GM12878 (cell line): ENCODE results near the gene GPC2. TPM values are rescaled to one million over a fixed set of nuclear protein-coding genes. Genes with fewer than 3 reads are reported as not detected.

Experiments used
- ATAC-seq: fragments of 200-7000 bp; cut with Tn5 transposase; 3 replicates; pipeline ENCODE4 v1.9.1; 2020; ENCODE audit warnings: mild to moderate bottlenecking, moderate library complexity
- BruUV-seq: library from RNA; stranded (reverse); fragments of 400-500 nt; replicated peaks from 2 replicates; lab custom pipeline; 2021; lab: Mats Ljungman, UMichigan
- CTCF ChIA-PET: fragments of 300-600 bp; sonication (Branson Sonifier 250); formaldehyde crosslinking; extraction: SDS; loops from one replicate; lab custom pipeline; 2021; ENCODE audit warnings: inconsistent platforms; lab: Yijun Ruan, JAX
- POLR2A ChIA-PET: fragments of 350-600 bp; formaldehyde crosslinking; extraction: SDS; loops from one replicate; lab custom pipeline; 2021; ENCODE audit warnings: inconsistent platforms; lab: Charles Lee
- RAD21 ChIA-PET: fragments of 300-600 bp; sonication (Branson Sonifier 250); formaldehyde crosslinking; loops from one replicate; lab custom pipeline; 2023; ENCODE audit warnings: antibody characterized with exemption; ENCODE audit not compliant: unreplicated experiment; lab: Charles Lee
- SMC1A ChIA-PET: fragments of 300-600 bp; sonication (Branson Sonifier 250); formaldehyde crosslinking; loops from one replicate; lab custom pipeline; 2023; ENCODE audit not compliant: unreplicated experiment, uncharacterized antibody; lab: Charles Lee
- DNase-seq: peaks from one replicate; pipeline ENCODE4 v3.0.0-alpha.2; 2011; ENCODE audit warnings: low read depth, low spot score
- FAIRE-seq: peaks from 3 replicates; lab custom pipeline; 2011; peaks lifted over from hg19 to GRCh38; lab: Jason Lieb, UNC
- H2AFZ ChIP-seq: 2 replicates; pipeline ENCODE4 v1.6.0; 2011; ENCODE audit warnings: low read depth, low read length, control low read depth; ENCODE audit not compliant: control insufficient read depth
- H3K27ac ChIP-seq: 2 replicates; pipeline ENCODE4 v1.5.1; 2011; ENCODE audit warnings: control low read depth; ENCODE audit not compliant: control insufficient read depth, insufficient read depth
- H3K27me3 ChIP-seq, 2 experiments: replicated peaks in 1 of 2; 2 replicates each; pipeline versions ENCODE4 v1.6.0 to v1.6.1; 2011; ENCODE audit warnings: low read length in 1 of 2; ENCODE audit not compliant: control insufficient read depth in 2 of 2, insufficient read depth in 2 of 2
- H3K36me3 ChIP-seq, 2 experiments: 2 replicates each; pipeline ENCODE4 v1.5.1; 2011; ENCODE audit warnings: low read length in 1 of 2; ENCODE audit not compliant: control insufficient read depth in 2 of 2, insufficient read depth in 2 of 2
- H3K4me1 ChIP-seq: 2 replicates; pipeline ENCODE4 v1.6.1; 2011; ENCODE audit warnings: mild to moderate bottlenecking, low read length, moderate library complexity, mixed read lengths; ENCODE audit not compliant: control insufficient read depth, insufficient read depth
- H3K4me2 ChIP-seq: 2 replicates; pipeline ENCODE4 v1.6.0; 2011; ENCODE audit warnings: control low read depth; ENCODE audit not compliant: control insufficient read depth, insufficient read depth
- H3K4me3 ChIP-seq: fragments of 200-600 bp; sonication (generic); 2 replicates; pipeline ENCODE4 v1.5.1; 2016
- H3K79me2 ChIP-seq: 2 replicates; pipeline ENCODE4 v1.6.0; 2011; ENCODE audit warnings: low read length; ENCODE audit not compliant: control insufficient read depth, insufficient read depth
- H3K9ac ChIP-seq: 2 replicates; pipeline ENCODE4 v1.8.0; 2011; ENCODE audit warnings: low read length, control low read depth, mixed read lengths; ENCODE audit not compliant: control insufficient read depth, insufficient read depth
- H3K9me3 ChIP-seq: replicated peaks from 3 replicates; pipeline ENCODE4 v1.5.1; 2011; ENCODE audit warnings: mild to moderate bottlenecking, low read length; ENCODE audit not compliant: control insufficient read depth, insufficient read depth
- H4K20me1 ChIP-seq: 2 replicates; pipeline ENCODE4 v1.6.0; 2011; ENCODE audit not compliant: control insufficient read depth, insufficient read depth
- CBFB ChIP-seq: IDR thresholded peaks from 2 replicates; pipeline ENCODE4 v1.6.1; 2016; ENCODE audit warnings: antibody characterized with exemption, low read depth
- ETV6 ChIP-seq, 2 experiments: fragments of 450-650 bp in 1 of 2; IDR thresholded peaks in 1 of 2; conservative IDR thresholded peaks in 1 of 2; 2 replicates each; pipeline ENCODE4 v1.6.1; 2014; ENCODE audit warnings: antibody characterized with exemption in 1 of 2, borderline replicate concordance in 1 of 2, low read depth in 1 of 2, mild to moderate bottlenecking in 1 of 2, moderate library complexity in 1 of 2
- IRF5 ChIP-seq: fragments of 450-650 bp; IDR thresholded peaks from 2 replicates; pipeline ENCODE4 v1.6.1; 2017; ENCODE audit warnings: borderline replicate concordance
- KAT2A ChIP-seq: conservative IDR thresholded peaks from 2 replicates; pipeline ENCODE4 v1.6.1; 2011; ENCODE audit warnings: low read depth, low read length; ENCODE audit not compliant: control insufficient read depth
- MEF2A ChIP-seq: IDR thresholded peaks from 2 replicates; pipeline ENCODE4 v1.6.1; 2011; ENCODE audit warnings: low read depth, mild to moderate bottlenecking, low read length, moderate library complexity; ENCODE audit not compliant: insufficient read depth
- NFYA ChIP-seq: IDR thresholded peaks from 2 replicates; pipeline ENCODE4 v1.6.1; 2011; ENCODE audit warnings: low read depth, mild to moderate bottlenecking, low read length, improper control_type of control experiment, borderline replicate concordance
- NR2C2 ChIP-seq: IDR thresholded peaks from 2 replicates; pipeline ENCODE4 v1.6.1; 2011; ENCODE audit warnings: borderline replicate concordance, low read depth; ENCODE audit not compliant: control insufficient read depth, insufficient read length
- RFX5 ChIP-seq: IDR thresholded peaks from 2 replicates; pipeline ENCODE4 v1.6.1; 2011; ENCODE audit warnings: low read depth, low read length, improper control_type of control experiment
- RUNX3 ChIP-seq: IDR thresholded peaks from 2 replicates; pipeline ENCODE4 v1.6.1; 2012; ENCODE audit warnings: low read length, inconsistent platforms
- SMC3 ChIP-seq: IDR thresholded peaks from 2 replicates; pipeline ENCODE4 v1.6.1; 2011; ENCODE audit warnings: low read length, improper control_type of control experiment, borderline replicate concordance
- TARDBP ChIP-seq: IDR thresholded peaks from 2 replicates; pipeline ENCODE4 v1.6.1; 2016; ENCODE audit warnings: borderline replicate concordance
- WGBS: methylation state at CpG from one replicate; pipeline ENCODE4 v1.1.6; 2016; ENCODE audit warnings: low lambda C conversion rate; ENCODE audit not compliant: insufficient replicate concordance, insufficient coverage; ENCODE audit errors: missing lambda C conversion rate; 5-methylcytosine and 5-hydroxymethylcytosine counted together
- in situ Hi-C: fragments of 300-500 bp; cut with MboI; formaldehyde crosslinking; loops from 9 replicates; pipeline ENCODE4 v1.14.3; 2018; ENCODE audit warnings: mixed read lengths
- intact Hi-C: fragments of 100-400 bp; cut with micrococcal nuclease; formaldehyde crosslinking; loops from one replicate; pipeline ENCODE4 v1.14.2; 2022; ENCODE audit not compliant: unreplicated experiment
- polyA plus RNA-seq, 11 experiments: library from polyadenylated mRNA; depleted of rRNA in 4 of 11; unstranded in 6 of 11; stranded (reverse) in 5 of 11; fragments of >200 nt; fragmentation: Nextera tagmentation in 4 of 11; fragmentation: Illumina TruSeq in 1 of 11; extraction: Ambion mirVana in 4 of 11; extraction: Trizol in 1 of 11; gene quantifications; 1 replicate in 1 of 11; 2 replicates in 10 of 11; pipeline versions ENCODE4 v1.2.1 to v1.2.3, GENCODE V29; 2011 to 2016; ENCODE audit warnings: inconsistent platforms in 2 of 11, missing spikeins in 2 of 11, low read depth in 1 of 11
- total RNA-seq, 4 experiments: library from RNA; depleted of rRNA in 3 of 4; stranded (reverse); fragments of >200 nt in 3 of 4; fragmentation: Illumina TruSeq in 1 of 4; extraction: Trizol in 1 of 4; gene quantifications; 2 replicates each; pipeline versions ENCODE4 v1.2.1 to v1.2.3, GENCODE V29; 2013 to 2021
- TF ChIP-seq, protein P1 (sequence below): IDR thresholded peaks from 2 replicates; pipeline ENCODE4 v1.6.1; 2012; ENCODE audit warnings: low read length, inconsistent platforms
- TF ChIP-seq, protein P2 (sequence below): fragments of 150-350 bp; IDR thresholded peaks from 2 replicates; pipeline ENCODE4 v1.6.1; 2016; ENCODE audit warnings: low read depth, low read length
- TF ChIP-seq, protein P3 (sequence below): IDR thresholded peaks from 2 replicates; pipeline ENCODE4 v1.6.1; 2011; ENCODE audit warnings: mild to moderate bottlenecking, low read depth, low read length, moderate library complexity; ENCODE audit not compliant: insufficient replicate concordance

The GPC2 gene
- total and polyA plus RNA-seq, 10 of the 15 experiments (the other 5 are each of a cell fraction or from before 2014, with no cell fraction given), result 0.19 to 6.3 (median 0.77) TPM

DNA sequence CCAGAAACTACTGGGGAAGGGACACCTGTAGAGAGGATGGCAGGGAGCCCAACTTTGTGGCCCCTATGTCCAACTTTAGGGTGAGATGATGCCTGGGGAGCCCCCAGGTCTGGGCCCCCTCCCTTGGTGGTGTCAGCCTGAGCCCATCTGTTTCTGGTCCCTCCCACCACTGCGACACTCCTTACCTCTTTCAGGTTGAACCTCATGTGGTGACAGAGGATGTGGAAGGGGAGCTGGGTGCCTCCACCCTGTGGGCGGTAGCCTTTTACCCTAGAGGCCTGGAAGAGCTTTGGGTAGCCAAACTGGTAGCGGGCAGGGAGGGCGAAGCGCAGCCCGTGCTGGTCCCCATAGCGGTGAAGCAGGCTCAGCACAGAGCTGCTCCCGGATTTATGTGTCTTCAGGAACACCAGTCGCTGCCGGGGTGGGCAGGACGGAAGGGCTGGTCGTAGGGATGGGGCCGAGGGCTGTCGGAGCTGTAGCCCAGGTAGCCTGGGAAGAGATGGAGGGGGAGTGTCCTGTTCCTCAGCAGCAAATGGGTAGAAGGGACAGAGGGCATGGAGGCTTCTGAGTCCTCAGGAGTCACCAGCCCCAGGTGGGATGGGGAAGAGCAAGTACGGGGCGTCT lies 10.8 kb downstream of the GPC2 start (continued):
- TF ChIP-seq IRF5, result no peak

GRCh38 chr7:100163871-100164270 lies 13.3 kb downstream of the GPC2 start:
- ChIA-PET POLR2A (interaction anchor here (0.6 to 1.1 kb wide), 5 partner anchors 8 to 221 kb away, joined by 3 to 7 read pairs (median 4); no protein-coding TSS in a partner anchor), RAD21 (interaction anchor here (0.8 to 1.2 kb wide), 2 partner anchors 31 to 33 kb away, joined by 4 to 6 read pairs; no protein-coding TSS in a partner anchor), CTCF (interaction anchor here (0.9 kb wide), 1 partner anchor 16 kb away, joined by 3 read pairs; no protein-coding TSS in a partner anchor), SMC1A (interaction anchor here (0.7 kb wide), 1 partner anchor 249 kb away, joined by 4 read pairs; no protein-coding TSS in a partner anchor)
- Histone ChIP-seq H3K4me3 (no peak overlapping the region), H3K9me3 (no peaks in the 10 kb centered on the region), H3K9ac (no peak overlapping the region), H3K79me2 (no peaks in the 10 kb centered on the region), H4K20me1 (no peaks in the 10 kb centered on the region), H3K27me3 (peaks cover 0 to 6% of the 10 kb centered on the region in 2 experiments; a peak in 2 of 4 replicates), H3K4me2 (no peak overlapping the region), H3K4me1 (peaks cover 23% of the 10 kb centered on the region), H3K36me3 (no peaks in the 10 kb centered on the region), H3K27ac (no peak overlapping the region), H2AFZ (no peak overlapping the region)
- in situ Hi-C loops (no loop called here), intact Hi-C loops (no loop called here)
- no peak for FAIRE-seq
- no TSS peak for BruUV-seq
- DNase-seq, result no peak
- ATAC-seq, result no peak
- 56% methylated on average over 5 of the region's 5 CpGs for WGBS
- TF ChIP-seq, protein P1, sequence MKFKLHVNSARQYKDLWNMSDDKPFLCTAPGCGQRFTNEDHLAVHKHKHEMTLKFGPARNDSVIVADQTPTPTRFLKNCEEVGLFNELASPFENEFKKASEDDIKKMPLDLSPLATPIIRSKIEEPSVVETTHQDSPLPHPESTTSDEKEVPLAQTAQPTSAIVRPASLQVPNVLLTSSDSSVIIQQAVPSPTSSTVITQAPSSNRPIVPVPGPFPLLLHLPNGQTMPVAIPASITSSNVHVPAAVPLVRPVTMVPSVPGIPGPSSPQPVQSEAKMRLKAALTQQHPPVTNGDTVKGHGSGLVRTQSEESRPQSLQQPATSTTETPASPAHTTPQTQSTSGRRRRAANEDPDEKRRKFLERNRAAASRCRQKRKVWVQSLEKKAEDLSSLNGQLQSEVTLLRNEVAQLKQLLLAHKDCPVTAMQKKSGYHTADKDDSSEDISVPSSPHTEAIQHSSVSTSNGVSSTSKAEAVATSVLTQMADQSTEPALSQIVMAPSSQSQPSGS, result no peak
- TF ChIP-seq NR2C2 (no peak), NFYA (no peak), KAT2A (no peak), RFX5 (no peak), SMC3 (no peak), MEF2A (no peak), ETV6 (conservative IDR thresholded peaks at IDR 0.05 in 1 of 2, IDR thresholded peaks at IDR 0.05 in 1 of 2; ENCODE audit: borderline replicate concordance in 1 of 2, low read depth in 1 of 2) (no peak), RUNX3 (no peak), TARDBP (no peak), CBFB (no peak)
- TF ChIP-seq, protein P2, sequence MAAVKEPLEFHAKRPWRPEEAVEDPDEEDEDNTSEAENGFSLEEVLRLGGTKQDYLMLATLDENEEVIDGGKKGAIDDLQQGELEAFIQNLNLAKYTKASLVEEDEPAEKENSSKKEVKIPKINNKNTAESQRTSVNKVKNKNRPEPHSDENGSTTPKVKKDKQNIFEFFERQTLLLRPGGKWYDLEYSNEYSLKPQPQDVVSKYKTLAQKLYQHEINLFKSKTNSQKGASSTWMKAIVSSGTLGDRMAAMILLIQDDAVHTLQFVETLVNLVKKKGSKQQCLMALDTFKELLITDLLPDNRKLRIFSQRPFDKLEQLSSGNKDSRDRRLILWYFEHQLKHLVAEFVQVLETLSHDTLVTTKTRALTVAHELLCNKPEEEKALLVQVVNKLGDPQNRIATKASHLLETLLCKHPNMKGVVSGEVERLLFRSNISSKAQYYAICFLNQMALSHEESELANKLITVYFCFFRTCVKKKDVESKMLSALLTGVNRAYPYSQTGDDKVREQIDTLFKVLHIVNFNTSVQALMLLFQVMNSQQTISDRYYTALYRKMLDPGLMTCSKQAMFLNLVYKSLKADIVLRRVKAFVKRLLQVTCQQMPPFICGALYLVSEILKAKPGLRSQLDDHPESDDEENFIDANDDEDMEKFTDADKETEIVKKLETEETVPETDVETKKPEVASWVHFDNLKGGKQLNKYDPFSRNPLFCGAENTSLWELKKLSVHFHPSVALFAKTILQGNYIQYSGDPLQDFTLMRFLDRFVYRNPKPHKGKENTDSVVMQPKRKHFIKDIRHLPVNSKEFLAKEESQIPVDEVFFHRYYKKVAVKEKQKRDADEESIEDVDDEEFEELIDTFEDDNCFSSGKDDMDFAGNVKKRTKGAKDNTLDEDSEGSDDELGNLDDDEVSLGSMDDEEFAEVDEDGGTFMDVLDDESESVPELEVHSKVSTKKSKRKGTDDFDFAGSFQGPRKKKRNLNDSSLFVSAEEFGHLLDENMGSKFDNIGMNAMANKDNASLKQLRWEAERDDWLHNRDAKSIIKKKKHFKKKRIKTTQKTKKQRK, result no peak
- TF ChIP-seq, protein P3, sequence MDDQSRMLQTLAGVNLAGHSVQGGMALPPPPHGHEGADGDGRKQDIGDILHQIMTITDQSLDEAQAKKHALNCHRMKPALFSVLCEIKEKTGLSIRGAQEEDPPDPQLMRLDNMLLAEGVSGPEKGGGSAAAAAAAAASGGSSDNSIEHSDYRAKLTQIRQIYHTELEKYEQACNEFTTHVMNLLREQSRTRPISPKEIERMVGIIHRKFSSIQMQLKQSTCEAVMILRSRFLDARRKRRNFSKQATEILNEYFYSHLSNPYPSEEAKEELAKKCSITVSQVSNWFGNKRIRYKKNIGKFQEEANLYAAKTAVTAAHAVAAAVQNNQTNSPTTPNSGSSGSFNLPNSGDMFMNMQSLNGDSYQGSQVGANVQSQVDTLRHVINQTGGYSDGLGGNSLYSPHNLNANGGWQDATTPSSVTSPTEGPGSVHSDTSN, result no peak
